Measurements from ENCODE around the gene PDZRN4.

DNA sequence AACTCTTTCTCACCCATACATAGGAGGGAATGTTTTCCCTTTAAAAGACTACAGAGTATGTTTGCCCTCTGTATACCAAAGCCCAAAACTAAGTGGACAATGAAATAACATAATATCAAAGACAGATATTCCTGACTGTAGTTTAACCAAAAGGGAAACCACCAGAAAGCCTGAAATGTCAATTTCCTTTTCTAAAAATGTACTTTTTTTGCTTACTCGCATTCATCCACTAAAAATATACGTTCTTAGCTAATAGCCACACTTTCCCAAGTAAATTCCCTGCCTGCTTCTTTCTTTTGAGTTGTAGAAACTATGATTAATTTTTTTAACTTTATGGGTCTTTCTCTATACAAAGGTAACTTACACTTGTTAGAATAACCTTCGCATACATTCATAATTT, 280.2 kb downstream of the PDZRN4 start:
- TF ChIP-seq YY1 (IDR thresholded peaks at IDR 0.05; ENCODE audit: low read depth) (no peak), NFIC (IDR thresholded peaks at IDR 0.05) (no peak), EP300 (IDR thresholded peaks at IDR 0.05; ENCODE audit: borderline replicate concordance) (no peak), TAF1 (IDR thresholded peaks at IDR 0.05; ENCODE audit: low read depth) (no peak), RAD21 (IDR thresholded peaks at IDR 0.05; ENCODE audit: low read depth) (no peak), CEBPB (IDR thresholded peaks at IDR 0.05) (no peak), TCF12 (IDR thresholded peaks at IDR 0.05; ENCODE audit: low read depth) (no peak), CREB1 (IDR thresholded peaks at IDR 0.05; ENCODE audit: low read depth) (no peak), FOXM1 (IDR thresholded peaks at IDR 0.05; ENCODE audit: borderline replicate concordance, low read depth) (no peak), EGR1 (IDR thresholded peaks at IDR 0.05) (no peak), ZBTB7A (IDR thresholded peaks at IDR 0.05; ENCODE audit: low read depth) (no peak)
- TF ChIP-seq, protein P1, sequence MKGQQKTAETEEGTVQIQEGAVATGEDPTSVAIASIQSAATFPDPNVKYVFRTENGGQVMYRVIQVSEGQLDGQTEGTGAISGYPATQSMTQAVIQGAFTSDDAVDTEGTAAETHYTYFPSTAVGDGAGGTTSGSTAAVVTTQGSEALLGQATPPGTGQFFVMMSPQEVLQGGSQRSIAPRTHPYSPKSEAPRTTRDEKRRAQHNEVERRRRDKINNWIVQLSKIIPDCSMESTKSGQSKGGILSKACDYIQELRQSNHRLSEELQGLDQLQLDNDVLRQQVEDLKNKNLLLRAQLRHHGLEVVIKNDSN (IDR thresholded peaks at IDR 0.05): no peak
- TF ChIP-seq, protein P2, sequence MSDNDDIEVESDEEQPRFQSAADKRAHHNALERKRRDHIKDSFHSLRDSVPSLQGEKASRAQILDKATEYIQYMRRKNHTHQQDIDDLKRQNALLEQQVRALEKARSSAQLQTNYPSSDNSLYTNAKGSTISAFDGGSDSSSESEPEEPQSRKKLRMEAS (IDR thresholded peaks at IDR 0.05): no peak
- TF ChIP-seq, protein P3, sequence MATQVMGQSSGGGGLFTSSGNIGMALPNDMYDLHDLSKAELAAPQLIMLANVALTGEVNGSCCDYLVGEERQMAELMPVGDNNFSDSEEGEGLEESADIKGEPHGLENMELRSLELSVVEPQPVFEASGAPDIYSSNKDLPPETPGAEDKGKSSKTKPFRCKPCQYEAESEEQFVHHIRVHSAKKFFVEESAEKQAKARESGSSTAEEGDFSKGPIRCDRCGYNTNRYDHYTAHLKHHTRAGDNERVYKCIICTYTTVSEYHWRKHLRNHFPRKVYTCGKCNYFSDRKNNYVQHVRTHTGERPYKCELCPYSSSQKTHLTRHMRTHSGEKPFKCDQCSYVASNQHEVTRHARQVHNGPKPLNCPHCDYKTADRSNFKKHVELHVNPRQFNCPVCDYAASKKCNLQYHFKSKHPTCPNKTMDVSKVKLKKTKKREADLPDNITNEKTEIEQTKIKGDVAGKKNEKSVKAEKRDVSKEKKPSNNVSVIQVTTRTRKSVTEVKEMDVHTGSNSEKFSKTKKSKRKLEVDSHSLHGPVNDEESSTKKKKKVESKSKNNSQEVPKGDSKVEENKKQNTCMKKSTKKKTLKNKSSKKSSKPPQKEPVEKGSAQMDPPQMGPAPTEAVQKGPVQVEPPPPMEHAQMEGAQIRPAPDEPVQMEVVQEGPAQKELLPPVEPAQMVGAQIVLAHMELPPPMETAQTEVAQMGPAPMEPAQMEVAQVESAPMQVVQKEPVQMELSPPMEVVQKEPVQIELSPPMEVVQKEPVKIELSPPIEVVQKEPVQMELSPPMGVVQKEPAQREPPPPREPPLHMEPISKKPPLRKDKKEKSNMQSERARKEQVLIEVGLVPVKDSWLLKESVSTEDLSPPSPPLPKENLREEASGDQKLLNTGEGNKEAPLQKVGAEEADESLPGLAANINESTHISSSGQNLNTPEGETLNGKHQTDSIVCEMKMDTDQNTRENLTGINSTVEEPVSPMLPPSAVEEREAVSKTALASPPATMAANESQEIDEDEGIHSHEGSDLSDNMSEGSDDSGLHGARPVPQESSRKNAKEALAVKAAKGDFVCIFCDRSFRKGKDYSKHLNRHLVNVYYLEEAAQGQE (IDR thresholded peaks at IDR 0.05; ENCODE audit: low read depth): no peak
